GM18498 (cell line): ENCODE results near the gene ABO.
"Not testable (repeated sequence)": the region's sequence is repeated elsewhere in the genome, so short reads cannot be mapped to it uniquely, and the experiment has no call there.

Source experiments
- ATAC-seq: cut with Tn5 transposase; IDR thresholded peaks from one replicate; pipeline ENCODE4 v1.9.1; 2021; ENCODE audit warnings: mild to moderate bottlenecking, moderate library complexity; ENCODE audit not compliant: unreplicated experiment

The ABO gene

GRCh38 chr9:133207021-133207531, 67.9 kb downstream of the ABO start:
- ATAC-seq: no peak

GRCh38 chr9:133205996-133206931, 68.7 kb downstream of the ABO start:
- ATAC-seq: no peak

DNA sequence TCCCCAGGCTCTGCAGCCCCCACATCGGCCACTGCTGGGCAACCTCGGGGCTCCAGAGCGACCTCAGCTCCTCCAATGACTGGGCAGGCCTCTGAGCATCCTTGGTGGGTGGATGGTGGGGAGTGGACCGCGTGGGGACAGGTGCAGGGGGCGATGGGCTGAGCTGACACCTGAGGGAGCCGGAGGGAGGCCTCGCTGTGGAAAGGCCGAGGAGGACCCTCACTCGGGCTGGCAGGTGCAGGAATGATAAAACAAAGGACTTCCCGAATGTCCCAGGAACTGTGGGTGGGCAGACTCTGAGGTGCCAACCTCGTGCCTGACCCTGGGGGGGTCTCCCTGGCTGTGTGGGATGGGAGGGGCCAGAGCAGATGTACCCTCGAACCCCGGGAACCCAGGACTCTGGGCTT, 69.5 kb downstream of the ABO start:
- ATAC-seq: not testable (repeated sequence)
